GM04503 (cell line): ENCODE data around the gene THUMPD1.
A peak's percentile ranks its signal among the peaks of the same experiment; 100 is the strongest.
"Not testable (repeated sequence)": the region's sequence is repeated elsewhere in the genome, so short reads cannot be mapped to it uniquely, and the experiment has no call there.

Source experiments
- DNase-seq: peaks from one replicate; pipeline ENCODE4 v3.0.0-alpha.2; 2012; ENCODE audit warnings: low read depth

THUMPD1 gene

GRCh38 chr16:20747030-20747816, 5.6 kb upstream of the THUMPD1 start:
- DNase-seq, result no peak

- no peak for DNase-seq
Measured at GRCh38 chr16:20746461-20746860, 4.8 kb upstream of the THUMPD1 start.

DNA sequence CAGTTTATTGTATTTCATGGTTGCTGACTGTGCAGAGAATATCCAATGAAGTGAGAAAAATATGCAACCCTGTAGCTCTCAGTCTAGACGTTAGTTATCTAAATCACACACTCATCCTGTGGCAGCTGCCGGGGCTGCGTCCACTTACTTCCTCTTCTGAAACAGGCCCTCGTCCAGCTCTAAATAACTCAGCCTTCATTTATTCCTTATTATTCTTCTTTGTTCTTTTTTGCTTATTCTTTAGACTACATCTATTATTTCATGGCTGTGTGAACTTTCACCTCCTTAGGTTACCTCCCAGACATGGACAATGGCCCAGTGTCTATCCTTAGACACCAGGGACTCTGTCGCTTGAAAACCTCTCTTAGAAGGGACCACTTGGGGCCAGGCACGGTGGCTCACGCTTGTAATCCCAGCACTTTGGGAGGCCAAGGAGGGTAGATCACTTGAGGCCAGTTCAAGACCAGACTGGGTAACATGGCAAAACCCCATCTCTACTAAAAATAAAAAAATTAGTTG, 3.4 kb upstream of the THUMPD1 start:
- no peak for DNase-seq

DNA sequence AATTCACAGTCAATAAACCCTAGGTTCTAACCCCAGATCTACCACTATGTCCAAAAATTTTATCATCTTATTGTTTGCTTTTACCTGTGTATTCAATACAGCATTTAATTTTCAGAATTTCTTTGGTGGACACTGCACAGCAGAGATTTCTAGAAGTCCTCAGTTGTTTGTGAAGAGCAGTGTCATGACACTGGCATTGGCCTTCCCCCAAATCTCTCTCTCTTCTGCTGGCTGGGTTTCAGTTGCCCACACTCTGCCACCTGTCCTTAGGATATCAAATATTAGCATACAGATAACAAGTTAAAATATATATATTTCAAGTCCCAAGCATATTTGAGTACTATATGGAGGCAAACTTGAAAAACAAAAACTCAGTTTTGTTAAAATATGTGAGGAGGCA, 2.0 kb upstream of the THUMPD1 start:
- no peak for DNase-seq

DNA sequence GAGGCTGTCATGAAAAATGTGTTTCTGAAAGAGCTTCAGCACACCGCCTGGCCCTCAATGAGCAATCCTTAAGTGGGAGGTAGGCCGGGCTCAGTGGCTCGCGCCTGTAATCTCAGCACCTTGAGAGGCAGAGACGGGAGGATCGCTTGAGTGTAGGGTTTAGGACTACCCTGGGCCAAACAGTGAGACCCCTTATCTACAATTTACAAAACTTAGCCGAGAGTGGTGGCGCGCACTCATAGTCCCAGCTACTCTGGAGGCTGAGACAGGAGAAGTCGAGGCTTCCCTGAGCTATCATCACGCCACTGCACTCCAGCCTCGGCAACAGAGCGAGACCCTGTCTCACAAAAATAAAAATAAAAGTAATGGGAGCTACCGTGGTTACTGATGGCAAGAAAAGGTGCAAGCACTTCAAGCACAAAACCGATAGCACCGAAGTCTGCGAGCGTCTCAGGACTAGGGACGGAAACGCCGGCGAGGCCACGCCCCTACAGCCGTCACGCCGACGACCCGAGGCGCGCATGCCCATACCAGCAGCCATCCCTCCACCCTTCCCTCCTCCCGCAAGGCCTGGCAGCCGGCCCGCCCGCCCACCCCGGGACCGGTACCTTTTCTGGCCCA, 607 bp downstream of the THUMPD1 start:
- peak; percentile 11 for DNase-seq

- no peak for DNase-seq
Measured at GRCh38 chr16:20740007-20740883, 1.4 kb downstream of the THUMPD1 start.

DNA sequence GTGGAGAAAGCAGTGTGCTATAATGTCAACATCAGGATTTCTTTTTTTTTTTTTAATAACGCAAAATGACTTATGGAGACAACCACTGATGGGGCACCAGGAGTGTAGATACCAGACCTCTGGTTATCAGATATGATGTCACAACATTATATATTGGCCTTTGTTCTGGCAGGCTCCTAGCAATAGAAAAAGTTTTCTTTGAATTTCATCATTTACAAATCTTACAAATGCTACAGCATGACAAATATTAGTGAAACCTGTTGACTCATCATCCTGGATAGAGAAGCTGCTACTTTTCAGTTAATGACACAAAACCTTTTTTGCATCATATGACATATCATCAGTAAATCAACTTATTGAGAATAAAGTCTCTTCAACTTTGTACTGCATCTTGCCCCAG, 6.1 kb downstream of the THUMPD1 start:
- no peak for DNase-seq

- no peak for DNase-seq
Measured at GRCh38 chr16:20734782-20735181, 6.8 kb downstream of the THUMPD1 start.

DNA sequence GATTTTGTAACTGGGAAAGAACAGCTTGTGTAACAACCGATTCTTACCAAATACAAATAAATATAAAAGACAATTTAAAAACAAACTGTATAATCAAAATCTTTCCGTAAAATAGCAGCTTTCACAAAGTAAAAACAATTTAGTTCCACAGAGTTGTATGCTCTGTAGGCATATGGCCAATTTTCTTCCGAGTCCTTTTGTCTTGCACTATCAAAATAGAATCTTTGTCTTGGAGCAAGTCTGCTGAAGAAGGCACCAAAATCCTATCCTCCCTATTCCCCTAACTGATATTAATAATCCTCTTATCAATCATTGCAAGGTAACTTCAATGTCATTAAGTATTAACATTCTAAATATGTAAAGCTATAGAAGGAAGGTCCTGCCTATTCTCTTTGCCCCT, 7.6 kb downstream of the THUMPD1 start:
- no peak for DNase-seq

- DNase-seq, result no peak
Measured at GRCh38 chr16:20729141-20729540, 12.5 kb downstream of the THUMPD1 start.

DNA sequence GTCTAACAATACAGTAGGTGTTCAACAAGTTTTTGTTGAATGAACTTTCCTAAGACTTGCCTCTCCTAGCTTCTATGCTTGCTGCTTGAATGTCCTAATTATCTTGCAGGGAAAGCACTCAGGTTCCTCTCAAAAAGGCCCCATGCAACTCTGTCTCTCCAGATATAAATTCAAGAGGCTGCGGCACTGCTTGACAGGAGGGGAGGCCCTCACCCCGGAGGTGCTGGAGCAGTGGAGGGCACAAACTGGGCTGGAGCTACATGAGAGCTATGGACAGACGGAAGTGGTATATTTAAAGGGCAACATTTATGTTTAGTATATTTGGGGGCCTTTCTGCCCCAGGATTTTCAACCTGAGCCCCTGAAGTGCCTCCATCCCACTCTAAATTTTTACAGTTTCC, 14.4 kb downstream of the THUMPD1 start:
- DNase-seq, result no peak

DNA sequence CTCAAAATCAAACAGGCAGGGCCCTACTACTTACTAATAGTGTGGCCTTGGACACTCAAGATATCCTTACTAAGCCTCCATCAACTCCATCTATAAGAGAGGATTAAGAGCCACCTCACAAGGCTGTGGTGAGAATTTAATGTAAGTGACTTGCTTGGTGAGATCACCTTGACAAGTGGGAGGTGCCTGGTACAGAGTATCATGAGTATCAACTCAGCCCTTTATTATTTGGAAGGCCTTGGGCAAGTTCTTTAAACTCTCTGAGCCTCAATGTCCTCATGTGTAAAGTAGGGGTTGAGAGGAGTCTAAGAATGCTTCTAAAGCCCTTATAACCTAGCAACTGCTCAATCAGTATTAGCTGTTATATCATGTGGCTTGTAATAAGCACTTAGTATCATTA, 15.0 kb downstream of the THUMPD1 start:
- DNase-seq, result no peak

GRCh38 chr16:20720251-20720650, 21.4 kb downstream of the THUMPD1 start:
- no peak for DNase-seq

GRCh38 chr16:20717718-20718117, 23.9 kb downstream of the THUMPD1 start:
- not testable (repeated sequence) for DNase-seq

DNA sequence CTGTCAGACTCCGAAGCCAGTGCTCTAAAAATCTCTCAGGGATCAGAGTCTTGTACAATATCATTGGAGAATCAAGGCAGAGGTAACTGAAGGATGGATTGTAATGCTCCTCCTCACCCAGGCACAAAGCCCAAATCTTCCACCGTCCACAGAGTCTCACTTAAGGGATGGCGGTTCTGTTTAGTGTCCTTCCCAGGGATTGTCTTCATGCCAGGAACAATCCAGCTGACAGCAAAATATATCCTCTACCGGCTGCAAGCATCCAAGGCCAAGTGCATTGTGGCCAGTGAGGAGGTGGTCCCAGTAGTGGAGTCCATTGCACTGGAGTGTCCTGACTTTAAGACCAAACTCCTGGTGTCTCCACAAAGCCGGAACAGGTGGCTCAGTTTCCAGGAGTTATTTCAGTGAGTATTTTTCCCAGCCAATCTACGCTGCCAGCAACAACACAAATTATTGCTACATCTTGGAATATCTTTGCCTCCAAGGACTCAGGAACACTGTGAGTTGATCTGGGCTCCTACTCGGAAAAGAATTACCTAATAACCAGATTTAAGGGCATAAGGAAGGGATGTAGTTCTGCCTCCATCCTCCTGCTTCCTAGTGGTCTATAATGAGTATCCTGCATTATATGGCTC, 30.2 kb downstream of the THUMPD1 start:
- no peak for DNase-seq

GRCh38 chr16:20708129-20708528, 33.5 kb downstream of the THUMPD1 start:
- DNase-seq, result not testable (repeated sequence)

GRCh38 chr16:20707461-20707860, 34.2 kb downstream of the THUMPD1 start:
- DNase-seq, result no peak

DNA sequence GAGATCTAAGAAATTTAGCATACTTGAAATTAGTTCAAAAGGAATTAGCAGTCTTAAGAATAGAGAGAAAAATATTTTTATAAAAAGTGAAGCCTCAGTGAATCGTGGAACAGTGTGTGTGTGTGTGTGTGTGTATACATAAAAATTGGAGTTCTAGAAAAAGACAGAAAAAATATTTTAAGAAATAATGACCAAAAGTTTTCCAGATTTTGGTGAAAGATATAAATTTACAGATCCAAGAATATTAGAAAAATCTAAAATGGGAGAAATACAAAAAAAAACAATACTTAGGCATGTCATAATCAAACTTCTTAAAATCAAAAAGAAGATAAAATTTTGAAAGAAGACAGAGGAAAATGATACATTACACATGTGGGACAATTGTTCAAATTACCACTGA, 35.6 kb downstream of the THUMPD1 start:
- DNase-seq, result not testable (repeated sequence)

GRCh38 chr16:20704281-20704680, 37.3 kb downstream of the THUMPD1 start:
- peak; percentile 2 for DNase-seq

GRCh38 chr16:20701692-20702091, 39.9 kb downstream of the THUMPD1 start:
- not testable (repeated sequence) for DNase-seq

DNA sequence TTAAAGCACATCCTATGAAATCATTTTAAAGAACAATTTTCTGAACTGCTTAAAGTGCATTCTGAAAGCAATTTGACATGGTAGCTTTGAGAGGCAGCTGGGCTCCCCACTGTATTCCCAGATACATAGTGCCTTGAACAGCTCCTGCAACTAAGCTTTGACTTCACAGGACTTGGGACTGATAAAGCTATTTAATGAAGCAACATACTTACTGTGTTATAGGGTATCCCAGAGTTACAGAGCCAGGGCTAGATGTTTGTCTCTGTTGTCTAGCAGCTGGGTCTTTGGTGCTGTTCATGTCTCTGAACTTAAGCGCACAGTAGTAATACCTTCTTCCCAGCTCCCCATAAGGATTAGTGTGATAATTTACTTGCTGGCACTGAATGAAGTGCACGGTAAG, 45.0 kb downstream of the THUMPD1 start:
- no peak for DNase-seq

- DNase-seq, result no peak
Measured at GRCh38 chr16:20695024-20695423, 46.6 kb downstream of the THUMPD1 start.
